DMS53 (cell line): ENCODE data around the gene ETV7.

Experiments
- DNase-seq: peaks from one replicate; lab custom pipeline; 2025; lab: John Stamatoyannopoulos, UW

The ETV7 gene

GRCh38 chr6:36383606-36384005 lies 3.9 kb downstream of the ETV7 start:
- peak; percentile 84 for DNase-seq

GRCh38 chr6:36382976-36383375 lies 4.5 kb downstream of the ETV7 start:
- no peak for DNase-seq

GRCh38 chr6:36381502-36382389 lies 5.7 kb downstream of the ETV7 start:
- DNase-seq, result no peak

GRCh38 chr6:36380166-36380565 lies 7.3 kb downstream of the ETV7 start:
- DNase-seq, result no peak

- no peak for DNase-seq
Measured at GRCh38 chr6:36378936-36379335, 8.5 kb downstream of the ETV7 start.

- DNase-seq, result no peak
Measured at GRCh38 chr6:36378243-36378920, 9.1 kb downstream of the ETV7 start.

- no peak for DNase-seq
Measured at GRCh38 chr6:36377594-36377993, 9.9 kb downstream of the ETV7 start.

- no peak for DNase-seq
Measured at GRCh38 chr6:36376742-36377141, 10.7 kb downstream of the ETV7 start.

GRCh38 chr6:36376183-36376582 lies 11.3 kb downstream of the ETV7 start:
- no peak for DNase-seq

GRCh38 chr6:36375644-36376155 lies 11.8 kb downstream of the ETV7 start:
- no peak for DNase-seq

GRCh38 chr6:36374972-36375371 lies 12.5 kb downstream of the ETV7 start:
- no peak for DNase-seq

GRCh38 chr6:36374194-36374593 lies 13.3 kb downstream of the ETV7 start:
- no peak for DNase-seq

GRCh38 chr6:36373368-36374019 lies 14.0 kb downstream of the ETV7 start:
- no peak for DNase-seq

GRCh38 chr6:36372088-36372487 lies 15.4 kb downstream of the ETV7 start:
- DNase-seq, result no peak

- DNase-seq, result no peak
Measured at GRCh38 chr6:36371211-36371610, 16.3 kb downstream of the ETV7 start.

- DNase-seq, result no peak
Measured at GRCh38 chr6:36370638-36371037, 16.8 kb downstream of the ETV7 start.

GRCh38 chr6:36368921-36369865 lies 18.3 kb downstream of the ETV7 start:
- peak; percentile 10 for DNase-seq

GRCh38 chr6:36368421-36368820 lies 19.0 kb downstream of the ETV7 start:
- no peak for DNase-seq

GRCh38 chr6:36367743-36368142 lies 19.7 kb downstream of the ETV7 start:
- no peak for DNase-seq

GRCh38 chr6:36364669-36365479 lies 22.6 kb downstream of the ETV7 start:
- no peak for DNase-seq
